ENCODE measurements around the gene ATRN. TPM values are rescaled to one million over a fixed set of nuclear protein-coding genes. Genes with fewer than 3 reads are reported as not detected.
A peak's percentile ranks its signal among the peaks of the same experiment; 100 is the strongest.
"Not testable (repeated sequence)": the region's sequence is repeated elsewhere in the genome, so short reads cannot be mapped to it uniquely, and the experiment has no call there.

Gene ATRN
- polyA plus RNA-seq (2013), result 11.8 TPM in 2 replicates

GRCh38 chr20:3470627-3471396 lies at the start of gene ATRN:
Gene ATRN, plus strand, starts transcription at chr20:3471018. Its CDS starts 90 bp downstream, at chr20:3471108.
- Histone ChIP-seq H2AFZ (ENCODE audit: insufficient read depth, low read length, poor library complexity) (peak within 1 kb of the TSS; percentile 92), H2AK5ac (ENCODE audit: low read length) (no peak within 1 kb of the TSS)
- WGBS (ENCODE audit: extremely low coverage, insufficient coverage, insufficient read length), result no CpG with 5 or more reads among the region's 95 CpGs

GRCh38 chr20:3421985-3422384 lies 48.8 kb upstream of the ATRN start:
- Histone ChIP-seq H3K27ac (ENCODE audit: low read depth, low read length) (no peak overlapping the region), H3K79me1 (ENCODE audit: low read length) (no peaks in the 10 kb centered on the region), H2AFZ (ENCODE audit: insufficient read depth, low read length, poor library complexity) (no peak overlapping the region), H3K4ac (ENCODE audit: low read depth, low read length) (no peak overlapping the region), H3K4me2 (ENCODE audit: low read length) (no peak overlapping the region), H3K36me3 (ENCODE audit: control insufficient read depth in 1 of 2, insufficient read depth in 2 of 2, low read length in 2 of 2) (no peaks in the 10 kb centered on the region), H3K4me1 (ENCODE audit: control insufficient read depth in 1 of 2, insufficient read depth in 2 of 2, low read length in 2 of 2) (no peaks in the 10 kb centered on the region), H2BK5ac (ENCODE audit: low read depth, low read length, poor library complexity) (no peak overlapping the region), H2BK12ac (ENCODE audit: low read length) (no peak overlapping the region), H3K18ac (ENCODE audit: low read length) (no peak overlapping the region), H3K27me3 (ENCODE audit: insufficient read depth, low read length) (no peaks in the 10 kb centered on the region), H3K4me3 (ENCODE audit: low read depth, low read length) (no peak overlapping the region), H4K12ac (ENCODE audit: low read depth, low read length) (no peak overlapping the region), H3K79me2 (ENCODE audit: control insufficient read depth, insufficient read depth, low read length, poor library complexity) (no peaks in the 10 kb centered on the region), H3K23ac (ENCODE audit: low read length) (no peak overlapping the region), H3K9ac (ENCODE audit: low read length) (no peak overlapping the region), H2BK120ac (ENCODE audit: insufficient read depth, low read length, poor library complexity) (no peak overlapping the region), H3K14ac (ENCODE audit: low read length) (no peak overlapping the region), H4K91ac (ENCODE audit: low read depth, low read length) (no peak overlapping the region), H4K8ac (ENCODE audit: low read depth, low read length) (no peak overlapping the region), H2AK5ac (ENCODE audit: low read length) (no peak overlapping the region), H3K9me3 (ENCODE audit: insufficient read depth, low read depth, low read length) (no peaks in the 10 kb centered on the region)
- DNase-seq, result no peak
- WGBS (ENCODE audit: extremely low coverage, insufficient coverage, insufficient read length), result no CpG with 5 or more reads among the region's 6 CpGs

More at GRCh38 chr20:3470627-3471396, at the start of gene ATRN:
- H3K9me3 ChIP-seq (ENCODE audit: insufficient read depth, low read depth, low read length), result peaks cover 2% of the 10 kb centered on the region
- no peak within 1 kb of the TSS for H3K27ac ChIP-seq (ENCODE audit: low read depth, low read length)
- no peak within 1 kb of the TSS for H3K23ac ChIP-seq (ENCODE audit: low read length)
- H3K79me2 ChIP-seq (ENCODE audit: control insufficient read depth, insufficient read depth, low read length, poor library complexity), result peaks cover 8% of the 10 kb centered on the region
- H3K27me3 ChIP-seq (ENCODE audit: insufficient read depth, low read length), result peaks cover 2% of the 10 kb centered on the region
- H3K18ac ChIP-seq (ENCODE audit: low read length), result peak within 1 kb of the TSS; percentile 49
- H3K4me3 ChIP-seq (ENCODE audit: low read depth, low read length), result peak within 1 kb of the TSS; percentile 99
- peaks cover 0 to 6% of the 10 kb centered on the region in 2 experiments for H3K4me1 ChIP-seq (ENCODE audit: control insufficient read depth in 1 of 2, insufficient read depth in 2 of 2, low read length in 2 of 2)
- no peaks in the 10 kb centered on the region for H3K36me3 ChIP-seq (ENCODE audit: control insufficient read depth in 1 of 2, insufficient read depth in 2 of 2, low read length in 2 of 2)
- H2BK5ac ChIP-seq (ENCODE audit: low read depth, low read length, poor library complexity), result peak within 1 kb of the TSS; percentile 23
- H3K9ac ChIP-seq (ENCODE audit: low read length), result peak within 1 kb of the TSS; percentile 91
- peak within 1 kb of the TSS; percentile 92 for H3K4me2 ChIP-seq (ENCODE audit: low read length)
- H3K14ac ChIP-seq (ENCODE audit: low read length), result peak within 1 kb of the TSS; percentile 57
- peak; percentile 75 to 86 for DNase-seq
- H2BK12ac ChIP-seq (ENCODE audit: low read length), result no peak within 1 kb of the TSS
- H2BK120ac ChIP-seq (ENCODE audit: insufficient read depth, low read length, poor library complexity), result peak within 1 kb of the TSS; percentile 4
- H3K79me1 ChIP-seq (ENCODE audit: low read length), result peaks cover 4% of the 10 kb centered on the region
- peak within 1 kb of the TSS; percentile 90 for H4K8ac ChIP-seq (ENCODE audit: low read depth, low read length)
- H3K4ac ChIP-seq (ENCODE audit: low read depth, low read length), result peak within 1 kb of the TSS; percentile 13
- H4K91ac ChIP-seq (ENCODE audit: low read depth, low read length), result peak within 1 kb of the TSS; percentile 76
- peak within 1 kb of the TSS; percentile 89 for H4K12ac ChIP-seq (ENCODE audit: low read depth, low read length)

GRCh38 chr20:3423126-3423525 lies 47.7 kb upstream of the ATRN start:
- Histone ChIP-seq H2BK12ac (ENCODE audit: low read length) (no peak overlapping the region), H3K9ac (ENCODE audit: low read length) (no peak overlapping the region), H3K36me3 (ENCODE audit: control insufficient read depth in 1 of 2, insufficient read depth in 2 of 2, low read length in 2 of 2) (no peaks in the 10 kb centered on the region), H2BK5ac (ENCODE audit: low read depth, low read length, poor library complexity) (no peak overlapping the region), H2AK5ac (ENCODE audit: low read length) (no peak overlapping the region), H3K4ac (ENCODE audit: low read depth, low read length) (no peak overlapping the region), H3K4me1 (ENCODE audit: control insufficient read depth in 1 of 2, insufficient read depth in 2 of 2, low read length in 2 of 2) (no peaks in the 10 kb centered on the region), H4K8ac (ENCODE audit: low read depth, low read length) (no peak overlapping the region), H3K79me2 (ENCODE audit: control insufficient read depth, insufficient read depth, low read length, poor library complexity) (no peaks in the 10 kb centered on the region), H3K9me3 (ENCODE audit: insufficient read depth, low read depth, low read length) (no peaks in the 10 kb centered on the region), H3K79me1 (ENCODE audit: low read length) (no peaks in the 10 kb centered on the region), H3K4me2 (ENCODE audit: low read length) (no peak overlapping the region), H4K12ac (ENCODE audit: low read depth, low read length) (no peak overlapping the region), H3K4me3 (ENCODE audit: low read depth, low read length) (no peak overlapping the region), H4K91ac (ENCODE audit: low read depth, low read length) (no peak overlapping the region), H3K27ac (ENCODE audit: low read depth, low read length) (no peak overlapping the region), H3K14ac (ENCODE audit: low read length) (no peak overlapping the region), H2BK120ac (ENCODE audit: insufficient read depth, low read length, poor library complexity) (no peak overlapping the region), H3K23ac (ENCODE audit: low read length) (no peak overlapping the region), H3K18ac (ENCODE audit: low read length) (no peak overlapping the region), H3K27me3 (ENCODE audit: insufficient read depth, low read length) (no peaks in the 10 kb centered on the region), H2AFZ (ENCODE audit: insufficient read depth, low read length, poor library complexity) (no peak overlapping the region)
- no peak for DNase-seq
- WGBS (ENCODE audit: extremely low coverage, insufficient coverage, insufficient read length), result no CpG with 5 or more reads among the region's 5 CpGs

- H2AK5ac ChIP-seq (ENCODE audit: low read length); H3K4me3 ChIP-seq (ENCODE audit: low read depth, low read length); H3K4me2 ChIP-seq (ENCODE audit: low read length); H3K9ac ChIP-seq (ENCODE audit: low read length); H3K36me3 ChIP-seq (ENCODE audit: control insufficient read depth in 1 of 2, insufficient read depth in 2 of 2, low read length in 2 of 2); H2BK120ac ChIP-seq (ENCODE audit: insufficient read depth, low read length, poor library complexity); H2BK5ac ChIP-seq (ENCODE audit: low read depth, low read length, poor library complexity); H3K9me3 ChIP-seq (ENCODE audit: insufficient read depth, low read depth, low read length); H3K18ac ChIP-seq (ENCODE audit: low read length); H4K12ac ChIP-seq (ENCODE audit: low read depth, low read length); H3K4me1 ChIP-seq (ENCODE audit: control insufficient read depth in 1 of 2, insufficient read depth in 2 of 2, low read length in 2 of 2); H3K23ac ChIP-seq (ENCODE audit: low read length); H3K79me2 ChIP-seq (ENCODE audit: control insufficient read depth, insufficient read depth, low read length, poor library complexity); H4K8ac ChIP-seq (ENCODE audit: low read depth, low read length); H2AFZ ChIP-seq (ENCODE audit: insufficient read depth, low read length, poor library complexity); H3K79me1 ChIP-seq (ENCODE audit: low read length); H2BK12ac ChIP-seq (ENCODE audit: low read length); H3K27me3 ChIP-seq (ENCODE audit: insufficient read depth, low read length); DNase-seq; H3K27ac ChIP-seq (ENCODE audit: low read depth, low read length); H3K14ac ChIP-seq (ENCODE audit: low read length); H3K4ac ChIP-seq (ENCODE audit: low read depth, low read length); H4K91ac ChIP-seq (ENCODE audit: low read depth, low read length): not testable (repeated sequence)
- WGBS (ENCODE audit: extremely low coverage, insufficient coverage, insufficient read length), result no CpG with 5 or more reads among the region's 4 CpGs
Observed at GRCh38 chr20:3426766-3427165, 44.1 kb upstream of the ATRN start.
